HepG2 (cell line): ENCODE measurements around the gene CUEDC2. TPM values are rescaled to one million over a fixed set of nuclear protein-coding genes. Genes with fewer than 3 reads are reported as not detected.

Experiments used
- ATAC-seq: fragments of 200-7000 bp; cut with Tn5 transposase; 3 replicates; pipeline ENCODE4 v1.9.1; 2020; ENCODE audit warnings: mild to moderate bottlenecking, moderate library complexity
- BruUV-seq: library from RNA; stranded (reverse); fragments of 400-500 nt; replicated peaks from 2 replicates; lab custom pipeline; 2021; lab: Mats Ljungman, UMichigan
- CTCF ChIA-PET: fragments of 300-600 bp; formaldehyde crosslinking; extraction: SDS; loops from one replicate; lab custom pipeline; 2021; ENCODE audit warnings: low total read pairs, inconsistent platforms, low intra/inter-chr PET ratio; lab: Yijun Ruan, JAX
- POLR2A ChIA-PET: fragments of 350-600 bp; sonication (Branson Sonifier 250); formaldehyde crosslinking; loops from one replicate; lab custom pipeline; 2020; ENCODE audit warnings: antibody characterized with exemption, inconsistent platforms; lab: Yijun Ruan, JAX
- DNase-seq: peaks from one replicate; pipeline ENCODE4 v3.0.0-alpha.2; 2015; ENCODE audit warnings: low spot score
- FAIRE-seq: peaks from 3 replicates; lab custom pipeline; 2011; peaks lifted over from hg19 to GRCh38; lab: Jason Lieb, UNC
- H2AFZ ChIP-seq: one replicate; pipeline ENCODE4 v1.6.1; 2011; ENCODE audit warnings: low read length, inconsistent platforms
- H3K27ac ChIP-seq: fragments of 300-600 bp; 3 replicates; pipeline ENCODE4 v1.8.0; 2011; ENCODE audit warnings: mixed run types, mild to moderate bottlenecking, mixed read lengths, low read length, inconsistent platforms; ENCODE audit not compliant: insufficient read depth; ENCODE audit errors: extremely low read length
- H3K27me3 ChIP-seq, 2 experiments: fragments of 200-600 bp in 1 of 2; 2 replicates in 1 of 2; 3 replicates in 1 of 2; pipeline versions ENCODE4 v1.6.0 to v1.8.0; 2011; ENCODE audit warnings: low read length in 2 of 2, mild to moderate bottlenecking in 2 of 2, moderate library complexity in 2 of 2, inconsistent platforms in 1 of 2; ENCODE audit not compliant: insufficient read depth in 2 of 2, control insufficient read depth in 1 of 2
- H3K36me3 ChIP-seq, 2 experiments: fragments of 200-600 bp in 1 of 2; replicated peaks in 1 of 2; 2 replicates in 1 of 2; 3 replicates in 1 of 2; pipeline versions ENCODE4 v1.5.1 to v1.8.0; 2011; ENCODE audit warnings: low read length in 2 of 2, inconsistent platforms in 1 of 2; ENCODE audit not compliant: insufficient read depth in 2 of 2, control insufficient read depth in 1 of 2
- H3K4me1 ChIP-seq: 2 replicates; pipeline ENCODE4 v1.5.1; 2012; ENCODE audit warnings: low read length, inconsistent platforms; ENCODE audit not compliant: insufficient read depth
- H3K4me2 ChIP-seq: 2 replicates; pipeline ENCODE4 v1.6.0; 2011; ENCODE audit warnings: low read depth, low read length, inconsistent platforms
- H3K4me3 ChIP-seq, 3 experiments: fragments of 200-600 bp in 1 of 3; sonication (generic), shearing (Covaris generic) in 1 of 3; replicated peaks in 1 of 3; 2 replicates each; pipeline ENCODE4 v1.5.1; 2011 to 2016; ENCODE audit warnings: low read length in 3 of 3, inconsistent platforms in 2 of 3, low read depth in 2 of 3, mild to moderate bottlenecking in 2 of 3, control low read depth in 1 of 3, mixed read lengths in 1 of 3; ENCODE audit not compliant: insufficient read depth in 1 of 3
- H3K79me2 ChIP-seq: one replicate; pipeline ENCODE4 v1.6.1; 2011; ENCODE audit warnings: low read length, inconsistent platforms; ENCODE audit not compliant: insufficient read depth
- H3K9ac ChIP-seq: 2 replicates; pipeline ENCODE4 v1.6.0; 2011; ENCODE audit warnings: mild to moderate bottlenecking, low read depth, low read length, inconsistent platforms; ENCODE audit not compliant: insufficient read depth
- H3K9me3 ChIP-seq: 2 replicates; pipeline ENCODE4 v1.5.1; 2012; ENCODE audit warnings: mild to moderate bottlenecking, low read length
- H4K20me1 ChIP-seq: 2 replicates; pipeline ENCODE4 v1.6.0; 2011; ENCODE audit warnings: inconsistent platforms, mild to moderate bottlenecking, low read length, moderate library complexity; ENCODE audit not compliant: insufficient read depth
- ASH2L ChIP-seq: fragments of 300-600, 200-600 bp; sonication (generic); IDR thresholded peaks from 2 replicates; pipeline ENCODE4 v1.7.0; 2017; ENCODE audit warnings: low read depth, mild to moderate bottlenecking, moderate library complexity, mixed read lengths, low read length; ENCODE audit not compliant: insufficient read length
- ATF5 ChIP-seq: sonication (generic); formaldehyde crosslinking; IDR thresholded peaks from 2 replicates; pipeline ENCODE4 v1.4.0; 2020; ENCODE audit warnings: mild to moderate bottlenecking, low read depth, missing genetic modification reagents
- CEBPG ChIP-seq: IDR thresholded peaks from 2 replicates; pipeline ENCODE4 v1.6.1; 2016
- MAFG ChIP-seq: sonication (generic); formaldehyde crosslinking; IDR thresholded peaks from 2 replicates; pipeline ENCODE4 v1.5.1; 2020; ENCODE audit warnings: mild to moderate bottlenecking, missing genetic modification reagents
- NAIF1 ChIP-seq: sonication (generic); formaldehyde crosslinking; IDR thresholded peaks from 2 replicates; pipeline ENCODE4 v1.5.0; 2020; ENCODE audit warnings: mild to moderate bottlenecking, missing genetic modification reagents, borderline replicate concordance
- NFYC ChIP-seq: IDR thresholded peaks from 2 replicates; pipeline ENCODE4 v1.6.1; 2016; ENCODE audit warnings: missing genetic modification reagents, missing compliant biosample characterization
- SAFB2 ChIP-seq: sonication (generic); formaldehyde crosslinking; IDR thresholded peaks from 2 replicates; pipeline ENCODE4 v1.5.1; 2020; ENCODE audit warnings: missing genetic modification reagents, low read depth, mild to moderate bottlenecking, borderline replicate concordance
- SP5 ChIP-seq: IDR thresholded peaks from 2 replicates; pipeline ENCODE4 v1.6.1; 2016; ENCODE audit warnings: low read depth, borderline replicate concordance
- STAT5B ChIP-seq: sonication (generic); formaldehyde crosslinking; IDR thresholded peaks from 2 replicates; pipeline ENCODE4 v1.4.0; 2020; ENCODE audit warnings: missing genetic modification reagents
- ZBTB37 ChIP-seq: sonication (generic); formaldehyde crosslinking; IDR thresholded peaks from 2 replicates; pipeline ENCODE4 v1.4.0; 2020; ENCODE audit warnings: mild to moderate bottlenecking, missing genetic modification reagents
- ZBTB49 ChIP-seq: sonication (generic); formaldehyde crosslinking; IDR thresholded peaks from 2 replicates; pipeline ENCODE4 v1.4.0; 2020; ENCODE audit warnings: missing genetic modification reagents, borderline replicate concordance
- ZEB1 ChIP-seq: IDR thresholded peaks from 2 replicates; pipeline ENCODE4 v1.6.1; 2012; ENCODE audit warnings: mild to moderate bottlenecking, low read depth, inconsistent platforms; ENCODE audit not compliant: insufficient replicate concordance
- ZFP36 ChIP-seq: fragments of 150-350 bp; IDR thresholded peaks from 2 replicates; pipeline ENCODE4 v1.6.1; 2018; ENCODE audit warnings: borderline replicate concordance, low read length, low read depth; ENCODE audit not compliant: partially characterized antibody
- ZNF282 ChIP-seq: fragments of 450-650 bp; IDR thresholded peaks from 2 replicates; pipeline ENCODE4 v1.6.1; 2018; ENCODE audit not compliant: partially characterized antibody
- ZNF597 ChIP-seq: sonication (generic); formaldehyde crosslinking; IDR thresholded peaks from 2 replicates; pipeline ENCODE4 v1.5.0; 2020; ENCODE audit warnings: missing genetic modification reagents
- WGBS: methylation state at CpG from one replicate; pipeline ENCODE4 v1.1.6; 2017; ENCODE audit warnings: low lambda C conversion rate; 5-methylcytosine and 5-hydroxymethylcytosine counted together
- in situ Hi-C: cut with HindIII; loops from 2 replicates; pipeline ENCODE4 v1.10.0; 2017; ENCODE audit warnings: low pct_unique_long_range_greater_than_20kb; ENCODE audit not compliant: extremely low pct_ligation_motif_present
- intact Hi-C: fragments of 100-400 bp; cut with micrococcal nuclease; formaldehyde crosslinking; loops from one replicate; pipeline ENCODE4 v1.10.0; 2022; ENCODE audit not compliant: unreplicated experiment
- polyA plus RNA-seq, 8 experiments: library from polyadenylated mRNA; depleted of rRNA in 3 of 8; stranded (reverse) in 7 of 8; unstranded in 1 of 8; fragments of >200 nt; fragmentation: Illumina TruSeq in 4 of 8; extraction: Trizol in 4 of 8; gene quantifications; 2 replicates each; pipeline versions ENCODE4 v1.2.1 to v1.2.3, GENCODE V29; 2011 to 2016; ENCODE audit warnings: low read depth in 4 of 8, missing spikeins in 1 of 8, mixed read lengths in 1 of 8; ENCODE audit not compliant: insufficient read depth in 1 of 8
- total RNA-seq, 5 experiments: library from RNA; depleted of rRNA; stranded (reverse); fragments of >200 nt; fragmentation: Illumina TruSeq; extraction: Trizol; gene quantifications; 2 replicates each; pipeline ENCODE4 v1.2.3, GENCODE V29; 2016; ENCODE audit warnings: low read depth in 1 of 5

The CUEDC2 gene
- total and polyA plus RNA-seq, 2 of the 13 experiments (the other 11 are each of a cell fraction or from before 2014, with no cell fraction given): 13.1 to 18.4 TPM

GRCh38 chr10:102394079-102394800 lies 38.1 kb downstream of the CUEDC2 start:
- Histone ChIP-seq H3K9me3 (no peaks in the 10 kb centered on the region), H3K79me2 (peaks cover 3% of the 10 kb centered on the region), H3K27me3 (peaks cover 0 to 11% of the 10 kb centered on the region in 2 experiments; a peak in 2 of 5 replicates), H3K4me1 (peaks cover 44% of the 10 kb centered on the region), H3K36me3 (no peaks in the 10 kb centered on the region), H3K9ac (peak overlapping the region; percentile 68), H3K27ac (peak overlapping the region; percentile 66), H3K4me2 (peak overlapping the region; percentile 98), H4K20me1 (no peaks in the 10 kb centered on the region), H3K4me3 (peak overlapping the region; percentile 69 to 82 (median 79)), H2AFZ (no peak overlapping the region)
- ChIA-PET CTCF (interaction anchor here (0.5 to 1.9 kb wide), 5 partner anchors 9 to 123 kb away, joined by 3 to 11 read pairs (median 4); no protein-coding TSS in a partner anchor), POLR2A (interaction anchor here (0.6 to 2.3 kb wide), 7 partner anchors 9 to 189 kb away, joined by 3 to 12 read pairs (median 5); partner anchors contain the start of gene FBXL15)
- BruUV-seq: no TSS peak
- DNase-seq (peak; percentile 85), ATAC-seq (peak; percentile 90), FAIRE-seq (peak; percentile 72)
- in situ Hi-C loops (no loop called here), intact Hi-C loops (loop anchor here (1.0 to 2.0 kb wide), 2 partner anchors 27 to 85 kb away; partner anchors contain the start of gene FBXL15)
- WGBS: 0% methylated on average over 14 of the region's 71 CpGs
- TF ChIP-seq ZNF597 (CRISPR knock-in tag) (no peak), CEBPG (CRISPR knock-in tag) (0 out of 2 replicates have a peak, but pooled peaks have one; percentile 7), ZBTB49 (no peak), MAFG (CRISPR knock-in tag) (no peak), SAFB2 (CRISPR knock-in tag) (no peak), SP5 (CRISPR knock-in tag) (no peak), ATF5 (CRISPR knock-in tag) (no peak), ASH2L (peak; percentile 73), NFYC (CRISPR knock-in tag) (peak; percentile 88), ZBTB37 (CRISPR knock-in tag) (no peak), ZEB1 (peak; percentile 63), STAT5B (CRISPR knock-in tag) (no peak), NAIF1 (CRISPR knock-in tag) (peak; percentile 86), ZFP36 (no peak), ZNF282 (no peak)
